ENCODE data around the gene HMGCR.

Gene HMGCR

DNA sequence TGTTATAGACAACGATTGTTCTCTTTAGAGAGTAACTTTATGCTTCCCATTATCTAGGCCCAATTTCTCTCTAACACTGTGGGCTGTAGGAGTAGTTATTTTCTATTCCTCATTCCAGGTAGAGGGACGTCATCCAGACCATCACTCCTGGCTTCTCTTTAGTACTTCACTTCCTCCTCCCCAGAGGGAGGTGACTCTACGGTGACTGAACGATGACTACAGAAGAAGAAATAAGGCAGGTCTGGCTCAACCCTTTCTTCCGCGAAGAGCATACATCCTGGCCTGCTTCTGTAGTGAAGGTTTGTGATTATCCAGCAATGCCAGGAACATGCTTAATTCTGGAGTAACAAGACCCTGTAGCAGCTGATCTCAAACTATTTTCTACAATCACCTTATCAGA is 50.8 kb downstream of the HMGCR start:
- Histone ChIP-seq H3K4me3 (ENCODE audit: severe bottlenecking) (no peak overlapping the region), H3K27me3 (ENCODE audit: insufficient read depth, poor library complexity, severe bottlenecking) (no peaks in the 10 kb centered on the region), H3K9me3 (ENCODE audit: severe bottlenecking) (no peaks in the 10 kb centered on the region), H3K4me1 (ENCODE audit: insufficient read depth, poor library complexity, severe bottlenecking) (no peaks in the 10 kb centered on the region), H3K27ac (ENCODE audit: poor library complexity, severe bottlenecking) (no peak overlapping the region), H3K36me3 (ENCODE audit: low read depth) (peaks cover 48% of the 10 kb centered on the region)
- ATAC-seq (ENCODE audit: low read depth), result no peak
- TF ChIP-seq, protein P1, sequence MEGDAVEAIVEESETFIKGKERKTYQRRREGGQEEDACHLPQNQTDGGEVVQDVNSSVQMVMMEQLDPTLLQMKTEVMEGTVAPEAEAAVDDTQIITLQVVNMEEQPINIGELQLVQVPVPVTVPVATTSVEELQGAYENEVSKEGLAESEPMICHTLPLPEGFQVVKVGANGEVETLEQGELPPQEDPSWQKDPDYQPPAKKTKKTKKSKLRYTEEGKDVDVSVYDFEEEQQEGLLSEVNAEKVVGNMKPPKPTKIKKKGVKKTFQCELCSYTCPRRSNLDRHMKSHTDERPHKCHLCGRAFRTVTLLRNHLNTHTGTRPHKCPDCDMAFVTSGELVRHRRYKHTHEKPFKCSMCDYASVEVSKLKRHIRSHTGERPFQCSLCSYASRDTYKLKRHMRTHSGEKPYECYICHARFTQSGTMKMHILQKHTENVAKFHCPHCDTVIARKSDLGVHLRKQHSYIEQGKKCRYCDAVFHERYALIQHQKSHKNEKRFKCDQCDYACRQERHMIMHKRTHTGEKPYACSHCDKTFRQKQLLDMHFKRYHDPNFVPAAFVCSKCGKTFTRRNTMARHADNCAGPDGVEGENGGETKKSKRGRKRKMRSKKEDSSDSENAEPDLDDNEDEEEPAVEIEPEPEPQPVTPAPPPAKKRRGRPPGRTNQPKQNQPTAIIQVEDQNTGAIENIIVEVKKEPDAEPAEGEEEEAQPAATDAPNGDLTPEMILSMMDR (IDR thresholded peaks at IDR 0.05; ENCODE audit: poor library complexity, severe bottlenecking), result no peak
- no peak for DNase-seq (ENCODE audit: low spot score)

DNA sequence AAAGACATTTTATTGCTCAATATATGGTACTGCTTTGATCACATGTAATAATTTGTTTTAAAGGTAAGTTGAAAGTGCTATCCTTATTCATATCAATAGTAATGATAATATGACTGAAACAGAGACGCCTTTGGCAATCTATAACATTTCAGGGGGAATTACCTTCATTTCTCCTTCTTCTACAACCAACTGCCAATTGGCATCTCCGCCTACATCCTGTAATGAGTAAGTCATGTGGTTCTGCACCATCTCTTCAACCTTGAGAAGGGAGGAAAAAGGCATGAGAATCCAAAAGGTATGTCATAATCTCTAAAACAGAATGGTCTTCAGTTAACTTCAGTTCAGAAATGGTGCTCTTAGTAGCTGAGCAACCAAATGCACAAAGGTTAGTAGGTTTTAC is 52.4 kb downstream of the HMGCR start:
- TF ChIP-seq, protein P1 (IDR thresholded peaks at IDR 0.05; ENCODE audit: poor library complexity, severe bottlenecking), result no peak
- DNase-seq (ENCODE audit: low spot score), result no peak
- no peak overlapping the region for H3K27ac ChIP-seq (ENCODE audit: poor library complexity, severe bottlenecking)
- no peak overlapping the region for H3K4me3 ChIP-seq (ENCODE audit: severe bottlenecking)
- H3K27me3 ChIP-seq (ENCODE audit: insufficient read depth, poor library complexity, severe bottlenecking), result no peaks in the 10 kb centered on the region
- H3K9me3 ChIP-seq (ENCODE audit: severe bottlenecking), result no peaks in the 10 kb centered on the region
- no peaks in the 10 kb centered on the region for H3K4me1 ChIP-seq (ENCODE audit: insufficient read depth, poor library complexity, severe bottlenecking)
- H3K36me3 ChIP-seq (ENCODE audit: low read depth), result peaks cover 35% of the 10 kb centered on the region
- ATAC-seq (ENCODE audit: low read depth), result no peak

DNA sequence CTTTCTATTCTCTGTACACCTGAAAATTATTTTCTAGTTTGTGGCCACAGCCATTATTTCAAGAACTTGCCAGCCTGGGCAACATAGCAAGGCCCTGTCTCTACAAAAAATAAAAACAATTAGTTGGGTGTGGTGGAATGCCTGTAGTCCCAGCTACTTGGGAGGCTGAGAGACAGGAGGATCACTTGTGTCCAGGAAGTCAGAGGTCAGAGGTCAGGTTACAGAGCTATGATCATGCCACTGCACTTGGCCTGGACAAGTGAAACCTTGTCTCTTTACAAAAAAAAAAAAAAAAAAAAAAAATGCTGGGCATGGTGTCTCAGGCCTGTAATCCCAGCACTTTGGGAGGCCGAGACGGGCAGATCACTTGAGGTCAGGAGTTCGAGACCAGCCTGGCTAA is 58.3 kb downstream of the HMGCR start:
- Histone ChIP-seq H3K9me3 (ENCODE audit: severe bottlenecking) (no peaks in the 10 kb centered on the region), H3K36me3 (ENCODE audit: low read depth) (peaks cover 22% of the 10 kb centered on the region), H3K4me3 (ENCODE audit: severe bottlenecking) (no peak overlapping the region), H3K4me1 (ENCODE audit: insufficient read depth, poor library complexity, severe bottlenecking) (no peaks in the 10 kb centered on the region), H3K27me3 (ENCODE audit: insufficient read depth, poor library complexity, severe bottlenecking) (no peaks in the 10 kb centered on the region), H3K27ac (ENCODE audit: poor library complexity, severe bottlenecking) (no peak overlapping the region)
- DNase-seq (ENCODE audit: low spot score), result no peak
- TF ChIP-seq, protein P1 (IDR thresholded peaks at IDR 0.05; ENCODE audit: poor library complexity, severe bottlenecking), result no peak
- no peak for ATAC-seq (ENCODE audit: low read depth)

DNA sequence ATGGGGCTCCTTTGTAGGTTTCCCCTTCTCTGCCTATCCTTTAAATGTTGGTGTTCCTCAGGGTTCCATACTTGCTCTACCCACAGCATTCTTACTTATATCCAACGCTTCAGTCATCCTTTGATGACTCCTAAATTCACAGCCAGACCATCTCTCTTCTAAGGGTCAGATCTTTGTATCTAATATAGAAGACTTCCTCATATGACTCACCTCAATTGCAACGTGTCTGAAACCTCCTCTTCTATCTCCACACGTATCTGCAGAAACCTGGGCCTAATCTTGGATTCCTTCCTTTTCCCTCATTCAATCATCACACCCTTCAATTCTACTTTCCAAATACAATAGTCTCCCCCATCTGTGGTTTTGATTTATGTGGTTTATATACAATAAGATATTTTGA is 68.3 kb downstream of the HMGCR start:
- no peaks in the 10 kb centered on the region for H3K27me3 ChIP-seq (ENCODE audit: insufficient read depth, poor library complexity, severe bottlenecking)
- DNase-seq (ENCODE audit: low spot score) (no peak), ATAC-seq (ENCODE audit: low read depth) (peak; percentile 70; the same call in 2 of the 3 replicates)
- no peak overlapping the region for H3K27ac ChIP-seq (ENCODE audit: poor library complexity, severe bottlenecking)
- TF ChIP-seq, protein P1 (IDR thresholded peaks at IDR 0.05; ENCODE audit: poor library complexity, severe bottlenecking), result no peak
- H3K4me1 ChIP-seq (ENCODE audit: insufficient read depth, poor library complexity, severe bottlenecking), result no peaks in the 10 kb centered on the region
- no peaks in the 10 kb centered on the region for H3K9me3 ChIP-seq (ENCODE audit: severe bottlenecking)
- no peak overlapping the region for H3K4me3 ChIP-seq (ENCODE audit: severe bottlenecking)
- H3K36me3 ChIP-seq (ENCODE audit: low read depth), result peaks cover 14% of the 10 kb centered on the region
